ENCODE measurements around the gene MYMX.
"Not testable (repeated sequence)": the region's sequence is repeated elsewhere in the genome, so short reads cannot be mapped to it uniquely, and the experiment has no call there.

The MYMX gene

DNA sequence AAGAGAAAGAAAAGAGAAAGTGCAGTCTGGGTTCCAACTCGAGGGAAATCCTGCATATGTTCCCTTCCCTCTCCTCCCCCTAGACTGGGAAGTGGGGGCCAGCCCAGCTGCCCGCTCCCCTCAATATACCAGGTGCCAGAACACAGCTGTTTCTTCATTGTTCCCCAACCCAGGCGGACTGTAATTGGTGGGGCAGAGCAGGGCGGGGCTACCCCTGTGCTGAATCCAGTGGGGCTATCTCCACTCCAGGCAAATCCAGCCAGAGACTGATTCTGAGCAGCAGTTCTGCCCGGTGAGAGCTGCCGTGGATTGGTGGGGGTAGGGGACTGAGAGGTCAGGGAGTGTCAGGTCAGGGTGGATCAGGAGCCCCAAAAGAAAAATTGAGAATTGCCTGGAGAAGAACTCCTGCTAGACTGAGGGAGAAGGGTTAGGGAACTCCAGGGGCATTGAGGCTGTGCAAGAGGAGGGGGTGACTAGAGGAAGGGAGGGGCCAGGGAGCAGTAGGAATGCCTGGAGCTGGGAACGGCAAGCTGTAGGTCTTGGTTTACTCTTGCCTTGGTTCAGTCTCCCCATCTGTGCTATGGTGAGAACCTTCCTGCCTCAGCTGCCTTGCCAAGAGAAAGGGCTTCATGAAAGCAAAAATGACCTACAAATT, at the start of gene MYMX:
MYMX (plus strand) TSS at position 250 of the 655 bp plus-strand sequence. CDS start 546 bp downstream, outside the sequence.
- DNase-seq: no peak

DNA sequence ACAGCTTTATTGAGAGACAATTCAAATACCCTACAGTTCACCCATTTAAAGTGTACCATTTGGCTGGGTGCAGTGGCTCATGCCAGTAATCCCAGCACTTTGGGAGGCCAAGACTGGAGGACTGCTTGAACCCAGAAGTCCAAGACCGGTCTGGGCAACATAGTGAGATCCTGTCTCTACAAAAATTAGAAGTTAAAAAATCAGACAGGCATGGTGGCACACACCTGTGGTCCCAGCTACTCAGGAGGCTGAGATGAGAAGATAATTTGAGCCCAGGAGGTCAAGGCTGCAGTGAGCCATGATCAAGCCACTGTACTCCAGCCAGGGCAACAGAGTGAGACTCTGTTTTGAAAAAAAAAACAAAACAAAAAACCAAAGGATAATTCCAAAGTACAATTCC, 49.2 kb upstream of the MYMX start:
- no peak for DNase-seq

DNA sequence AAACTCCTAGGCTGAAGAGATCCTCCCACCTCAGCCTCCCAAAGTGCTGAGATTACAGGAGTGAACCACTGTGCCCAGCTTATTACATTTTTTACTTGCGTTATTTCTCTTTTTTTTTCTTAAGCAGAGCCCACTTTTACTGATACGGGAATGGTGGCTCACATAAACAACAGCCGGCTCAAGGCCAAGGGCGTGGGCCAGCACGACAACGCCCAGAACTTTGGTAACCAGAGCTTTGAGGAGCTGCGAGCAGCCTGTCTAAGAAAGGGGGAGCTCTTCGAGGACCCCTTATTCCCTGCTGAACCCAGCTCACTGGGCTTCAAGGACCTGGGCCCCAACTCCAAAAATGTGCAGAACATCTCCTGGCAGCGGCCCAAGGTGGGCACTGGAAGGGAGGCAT, 47.6 kb upstream of the MYMX start:
- no peak for DNase-seq

DNA sequence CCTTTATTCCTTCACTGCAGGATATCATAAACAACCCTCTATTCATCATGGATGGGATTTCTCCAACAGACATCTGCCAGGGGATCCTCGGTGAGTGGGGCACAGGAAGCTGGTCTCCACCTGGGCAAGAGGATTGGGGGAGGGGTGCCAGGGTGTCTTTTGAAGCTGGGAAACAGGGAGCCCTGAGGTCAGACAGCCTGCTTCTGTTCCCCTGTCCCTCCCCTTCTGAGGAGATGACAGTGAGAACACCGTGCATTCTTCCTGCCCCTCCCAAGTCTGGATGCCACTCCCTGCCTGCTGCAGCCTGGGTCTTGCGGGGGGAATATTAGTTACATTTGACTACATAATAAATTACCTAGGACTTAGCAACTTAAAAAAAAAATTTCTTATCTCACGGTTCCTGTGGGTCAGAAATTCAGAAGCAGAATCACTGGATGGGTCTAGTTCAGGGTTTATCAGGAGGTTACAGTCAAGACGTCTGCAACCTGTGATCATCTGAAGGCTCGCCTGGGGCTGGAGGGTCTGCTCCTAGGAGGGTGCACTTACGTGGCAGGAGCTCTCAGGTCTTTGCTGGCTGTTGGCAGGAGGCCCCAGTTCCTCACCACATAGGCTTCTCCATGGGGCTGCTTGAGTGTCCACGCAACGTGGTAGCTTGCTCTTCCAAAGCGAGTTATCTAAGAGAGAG, 46.7 kb upstream of the MYMX start:
- no peak for DNase-seq

DNA sequence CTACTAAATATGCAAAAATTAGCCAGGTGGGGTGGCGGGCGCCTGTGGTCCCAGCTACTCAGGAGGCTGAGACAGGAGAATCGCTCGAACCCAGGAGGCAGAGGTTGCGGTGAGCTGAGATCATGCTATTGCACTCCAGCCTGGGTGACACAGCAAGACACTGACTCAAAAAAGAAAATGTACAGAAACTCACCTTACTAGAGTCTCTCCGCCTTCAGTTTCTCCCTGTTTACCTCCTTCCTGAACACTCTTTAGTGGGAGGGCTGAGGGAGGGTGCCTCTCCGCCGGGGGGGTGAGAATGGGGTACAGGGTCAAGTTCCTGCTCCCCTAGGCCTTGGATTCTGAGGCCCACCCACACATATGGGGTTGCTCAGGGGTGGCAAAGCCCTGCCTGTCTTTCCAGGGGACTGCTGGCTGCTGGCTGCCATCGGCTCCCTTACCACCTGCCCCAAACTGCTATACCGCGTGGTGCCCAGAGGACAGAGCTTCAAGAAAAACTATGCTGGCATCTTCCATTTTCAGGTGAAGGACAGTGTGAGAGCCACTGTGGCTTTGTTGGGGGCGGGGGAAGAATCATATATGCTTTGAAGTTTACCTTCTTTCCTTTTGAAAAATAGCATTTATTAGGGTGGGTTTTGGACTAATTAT, 44.7 kb upstream of the MYMX start:
- no peak for DNase-seq

DNA sequence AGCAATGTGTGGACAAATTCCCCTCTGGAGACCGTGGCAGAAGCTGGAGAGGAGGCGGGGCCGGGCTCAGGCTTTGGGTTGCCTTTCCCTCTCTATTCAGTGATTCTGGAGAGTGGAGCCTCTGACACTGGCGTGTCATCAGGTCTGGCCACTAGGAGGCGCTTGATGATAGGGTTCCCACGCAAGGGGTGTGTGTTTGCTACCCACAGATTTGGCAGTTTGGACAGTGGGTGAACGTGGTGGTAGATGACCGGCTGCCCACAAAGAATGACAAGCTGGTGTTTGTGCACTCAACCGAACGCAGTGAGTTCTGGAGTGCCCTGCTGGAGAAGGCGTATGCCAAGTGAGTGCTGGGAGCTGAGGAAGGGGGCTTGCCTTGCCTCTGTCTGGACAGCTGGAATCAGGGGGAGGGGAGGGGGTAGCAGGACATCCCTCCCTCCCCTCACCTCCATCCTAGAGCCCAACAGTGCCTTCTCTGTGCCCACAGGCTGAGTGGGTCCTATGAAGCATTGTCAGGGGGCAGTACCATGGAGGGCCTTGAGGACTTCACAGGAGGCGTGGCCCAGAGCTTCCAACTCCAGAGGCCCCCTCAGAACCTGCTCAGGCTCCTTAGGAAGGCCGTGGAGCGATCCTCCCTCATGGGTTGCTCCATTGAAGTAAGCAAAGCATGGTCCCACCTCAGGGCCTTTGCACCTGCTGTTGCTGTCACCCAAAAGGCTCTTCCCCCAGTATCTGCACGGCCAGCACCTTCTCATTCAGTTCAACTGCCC, 43.8 kb upstream of the MYMX start:
- DNase-seq: peak; percentile 92

DNA sequence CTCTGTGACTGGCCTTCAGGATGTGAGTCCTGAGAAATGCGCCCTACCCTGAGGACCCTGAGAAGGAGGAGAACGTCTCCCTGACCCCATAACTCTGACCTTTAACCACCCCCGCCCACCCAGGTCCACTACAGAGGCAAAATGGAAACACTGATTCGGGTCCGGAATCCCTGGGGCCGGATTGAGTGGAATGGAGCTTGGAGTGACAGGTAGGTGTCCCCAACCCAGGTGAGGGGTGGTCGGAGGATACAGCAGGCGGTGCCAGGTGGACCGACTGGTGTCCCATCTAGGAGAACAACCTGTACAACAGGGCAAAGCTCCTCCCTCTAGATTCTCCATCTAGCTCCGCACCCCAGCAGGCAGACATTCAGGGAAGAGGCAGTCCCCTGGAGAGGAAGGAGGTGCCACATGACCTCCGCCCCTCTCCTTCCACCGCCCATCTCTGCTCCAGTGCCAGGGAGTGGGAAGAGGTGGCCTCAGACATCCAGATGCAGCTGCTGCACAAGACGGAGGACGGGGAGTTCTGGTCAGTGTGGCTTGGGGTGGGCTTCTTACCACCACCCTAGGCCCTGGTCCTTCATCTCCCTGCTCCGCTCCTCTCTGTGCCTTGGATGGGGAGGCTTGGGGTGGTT, 40.5 kb upstream of the MYMX start:
- DNase-seq: no peak

DNA sequence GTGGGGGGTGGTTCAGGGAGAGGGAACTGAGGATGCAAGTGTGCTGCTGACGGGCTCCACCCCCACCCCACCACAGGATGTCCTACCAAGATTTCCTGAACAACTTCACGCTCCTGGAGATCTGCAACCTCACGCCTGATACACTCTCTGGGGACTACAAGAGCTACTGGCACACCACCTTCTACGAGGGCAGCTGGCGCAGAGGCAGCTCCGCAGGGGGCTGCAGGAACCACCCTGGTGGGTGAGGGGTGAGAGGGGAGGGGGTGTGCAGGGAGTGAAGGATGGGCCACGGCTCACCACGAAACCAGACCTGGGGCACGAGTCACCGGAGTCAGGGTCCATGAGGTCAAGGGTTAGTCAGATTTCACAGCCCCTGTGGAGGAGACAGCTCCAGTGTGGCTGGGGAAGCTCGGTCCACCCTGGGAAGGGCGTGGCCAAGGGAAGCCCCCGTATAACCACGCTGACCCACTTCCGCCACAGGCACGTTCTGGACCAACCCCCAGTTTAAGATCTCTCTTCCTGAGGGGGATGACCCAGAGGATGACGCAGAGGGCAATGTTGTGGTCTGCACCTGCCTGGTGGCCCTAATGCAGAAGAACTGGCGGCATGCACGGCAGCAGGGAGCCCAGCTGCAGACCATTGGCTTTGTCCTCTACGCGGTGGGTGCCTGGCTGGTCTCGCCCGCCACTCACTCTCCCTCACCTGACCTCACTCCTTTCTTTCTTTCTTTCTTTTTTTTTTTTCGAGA, 39.8 kb upstream of the MYMX start:
- DNase-seq: no peak

DNA sequence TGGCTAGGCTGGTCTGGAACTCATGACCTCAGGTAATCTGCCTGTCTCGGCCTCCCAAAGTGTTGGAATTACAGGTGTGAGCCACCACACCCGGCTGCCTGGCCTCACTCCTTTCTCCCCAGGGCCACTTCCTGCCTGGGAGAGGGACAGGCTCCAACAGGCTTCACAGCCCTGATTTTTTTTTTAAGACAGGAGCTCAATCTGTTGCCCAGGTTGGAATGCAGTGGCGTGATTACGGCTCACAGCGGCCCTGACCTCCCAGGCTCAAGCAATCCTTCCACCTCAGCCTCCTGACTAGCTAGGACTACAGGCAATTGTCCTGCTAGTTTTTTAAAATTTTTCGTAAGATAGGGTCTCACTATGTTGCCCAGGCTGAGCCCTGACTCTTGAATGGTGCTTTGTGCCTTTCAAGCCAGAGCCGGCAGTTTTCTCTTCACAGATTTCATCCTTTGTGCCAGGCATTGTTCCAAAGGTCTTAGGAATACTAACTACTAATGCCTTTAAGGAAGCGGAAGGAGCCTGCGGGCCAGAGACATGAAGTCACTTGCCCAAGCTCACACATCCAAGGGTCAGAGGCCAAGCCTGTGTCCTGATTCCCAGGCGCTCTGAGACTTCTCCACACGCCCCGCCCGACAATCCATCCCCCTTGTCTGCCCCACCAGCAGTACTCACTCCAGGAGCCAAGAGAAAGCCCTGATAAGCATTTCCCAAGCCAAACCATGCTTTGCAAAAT, 38.9 kb upstream of the MYMX start:
- DNase-seq: no peak

DNA sequence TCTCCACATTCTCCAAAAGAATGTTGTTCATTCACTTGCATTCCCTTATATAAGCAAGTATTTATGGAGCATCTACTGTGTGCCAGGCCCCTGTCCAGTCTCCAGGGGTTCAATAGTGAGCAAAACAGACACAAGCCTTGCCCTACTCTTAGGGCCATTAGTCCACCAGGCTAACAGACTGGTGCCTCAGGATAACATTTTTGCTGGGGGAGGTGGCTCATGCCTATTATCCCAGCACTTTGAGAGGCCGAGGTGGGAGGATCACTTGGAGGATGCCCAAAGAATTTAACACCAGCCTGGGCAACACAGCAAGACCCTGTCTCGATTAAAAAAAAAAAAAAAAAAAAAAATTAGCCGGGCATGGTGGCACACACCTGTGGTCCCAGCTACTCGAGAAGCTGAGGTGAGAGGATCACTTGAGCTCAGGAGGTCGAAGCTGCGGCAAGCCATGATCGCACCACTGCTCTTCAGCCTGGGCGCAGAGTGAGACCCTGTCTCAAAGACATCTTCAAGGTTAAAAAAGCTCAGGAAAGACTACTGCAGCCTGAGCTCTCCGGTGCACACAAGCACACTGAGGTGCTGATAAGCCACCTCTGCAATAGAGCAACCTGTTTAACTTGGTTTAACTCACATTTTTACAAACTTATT, 38.2 kb upstream of the MYMX start:
- no peak for DNase-seq

DNA sequence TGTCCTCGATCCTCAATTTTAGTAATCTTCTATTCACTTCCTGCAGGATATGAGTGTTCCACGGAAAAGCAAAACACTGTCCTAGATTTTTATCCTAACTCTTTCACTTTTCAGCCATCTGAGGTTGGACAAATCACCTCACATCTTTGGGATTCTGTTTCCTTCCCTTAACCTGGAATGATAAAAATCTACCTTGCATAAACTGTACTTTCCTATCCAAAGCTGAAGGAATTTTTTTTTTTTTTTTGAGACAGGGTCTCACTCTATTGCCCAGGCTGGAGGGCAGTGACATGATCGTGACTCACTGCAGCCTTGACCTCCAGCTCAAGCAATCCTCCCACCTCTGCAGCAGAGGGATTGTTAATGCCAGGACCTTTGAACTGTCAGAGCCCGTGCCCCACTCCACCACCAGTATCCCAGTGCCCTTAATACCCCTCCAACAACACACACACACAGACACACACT, 37.6 kb upstream of the MYMX start:
- no peak for DNase-seq

DNA sequence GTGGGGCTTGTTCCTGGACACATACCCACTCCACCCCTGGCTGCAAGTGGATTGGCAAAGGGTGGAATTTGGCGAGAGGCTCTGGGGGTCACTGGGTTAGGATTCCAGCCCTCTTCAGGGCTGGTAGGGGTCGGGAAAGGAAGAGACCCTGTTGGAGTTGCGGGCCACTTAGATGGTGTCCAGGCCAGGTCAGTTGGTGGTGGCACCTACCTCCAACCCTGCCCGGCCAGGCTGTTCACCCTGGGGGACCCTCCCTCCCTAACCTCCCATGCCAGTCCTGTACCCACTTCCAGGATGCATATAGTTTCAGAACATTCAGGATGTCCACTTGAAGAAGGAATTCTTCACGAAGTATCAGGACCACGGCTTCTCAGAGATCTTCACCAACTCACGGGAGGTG, 37.1 kb upstream of the MYMX start:
- no peak for DNase-seq

DNA sequence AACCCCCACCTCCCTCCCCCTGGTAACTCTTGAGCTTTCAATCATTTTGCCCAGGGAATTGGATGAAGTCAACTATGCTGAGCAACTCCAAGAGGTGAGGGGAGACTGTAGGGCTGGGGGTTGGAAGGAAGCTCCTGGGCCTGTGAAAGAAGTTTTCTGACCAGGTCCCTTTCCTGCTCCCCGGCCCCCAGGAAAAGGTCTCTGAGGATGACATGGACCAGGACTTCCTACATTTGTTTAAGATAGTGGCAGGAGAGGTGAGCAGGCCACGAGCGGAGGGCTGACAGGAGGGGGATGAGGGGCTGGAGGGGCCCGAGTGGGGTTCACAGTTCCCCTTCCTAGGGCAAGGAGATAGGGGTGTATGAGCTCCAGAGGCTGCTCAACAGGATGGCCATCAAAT, 36.3 kb upstream of the MYMX start:
- DNase-seq: no peak

DNA sequence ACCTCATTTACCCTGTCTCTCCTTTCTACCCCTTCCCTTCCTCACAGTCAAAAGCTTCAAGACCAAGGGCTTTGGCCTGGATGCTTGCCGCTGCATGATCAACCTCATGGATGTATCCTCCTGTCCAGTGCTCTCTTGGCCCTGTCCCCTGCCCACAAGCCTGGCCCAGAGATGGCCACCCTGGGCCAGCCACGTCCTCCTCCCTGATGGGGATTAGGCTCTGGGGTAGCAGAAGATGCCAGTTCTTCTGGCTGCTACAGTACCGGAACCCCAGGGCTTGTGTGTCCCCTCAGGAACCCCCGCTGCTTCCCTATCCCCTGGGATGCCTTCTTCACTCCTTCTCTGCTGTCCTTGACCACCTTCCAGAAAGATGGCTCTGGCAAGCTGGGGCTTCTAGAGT, 35.8 kb upstream of the MYMX start:
- no peak for DNase-seq

DNA sequence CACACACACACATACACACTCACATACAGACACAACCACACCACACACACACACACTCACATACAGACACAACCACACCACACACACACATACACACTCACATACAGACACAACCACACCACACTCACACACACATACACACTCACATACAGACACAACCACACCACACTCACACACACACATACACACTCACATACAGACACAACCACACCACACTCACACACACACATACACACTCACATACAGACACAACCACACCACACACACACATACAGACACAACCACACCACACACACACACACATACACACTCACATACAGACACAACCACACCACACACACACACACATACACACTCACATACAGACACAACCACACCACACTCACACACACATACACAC, 34.9 kb upstream of the MYMX start:
- not testable (repeated sequence) for DNase-seq

DNA sequence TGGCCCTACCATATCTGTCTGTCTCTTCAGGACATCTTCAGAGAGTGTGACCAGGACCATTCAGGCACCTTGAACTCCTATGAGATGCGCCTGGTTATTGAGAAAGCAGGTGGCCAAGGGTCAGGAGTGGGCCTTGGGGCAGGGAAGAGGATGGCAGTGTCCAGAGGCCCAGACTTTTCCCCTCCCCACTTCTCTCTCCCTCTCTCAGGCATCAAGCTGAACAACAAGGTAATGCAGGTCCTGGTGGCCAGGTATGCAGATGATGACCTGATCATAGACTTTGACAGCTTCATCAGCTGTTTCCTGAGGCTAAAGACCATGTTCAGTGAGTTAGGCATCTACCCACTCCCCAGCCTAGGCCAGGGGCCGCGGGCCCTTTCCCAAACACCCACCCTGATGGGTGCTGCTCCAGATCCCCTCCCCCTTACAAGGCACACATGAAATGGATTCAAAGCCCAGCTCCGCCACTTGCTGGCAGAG, 33.8 kb upstream of the MYMX start:
- DNase-seq: no peak

DNA sequence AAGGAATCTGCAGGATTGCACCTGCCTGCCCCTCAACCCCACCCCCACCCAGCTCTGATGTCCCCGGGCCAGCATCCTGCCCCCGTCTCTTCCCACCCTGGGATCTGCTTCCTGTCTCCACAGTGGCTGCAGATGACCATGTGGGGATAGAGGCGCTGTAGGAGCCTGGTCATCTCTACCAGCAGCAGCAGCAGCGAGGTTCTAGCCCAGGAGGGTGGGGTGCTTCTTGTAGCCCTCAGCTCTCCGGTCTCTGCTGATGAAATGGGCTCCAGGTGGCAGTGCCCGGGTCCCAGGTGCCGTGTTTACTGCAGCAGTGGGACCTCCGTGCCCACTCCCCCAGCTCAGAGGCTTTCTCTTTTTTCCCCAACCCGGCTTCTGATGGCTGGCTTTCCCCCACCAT, 32.9 kb upstream of the MYMX start:
- no peak for DNase-seq

DNA sequence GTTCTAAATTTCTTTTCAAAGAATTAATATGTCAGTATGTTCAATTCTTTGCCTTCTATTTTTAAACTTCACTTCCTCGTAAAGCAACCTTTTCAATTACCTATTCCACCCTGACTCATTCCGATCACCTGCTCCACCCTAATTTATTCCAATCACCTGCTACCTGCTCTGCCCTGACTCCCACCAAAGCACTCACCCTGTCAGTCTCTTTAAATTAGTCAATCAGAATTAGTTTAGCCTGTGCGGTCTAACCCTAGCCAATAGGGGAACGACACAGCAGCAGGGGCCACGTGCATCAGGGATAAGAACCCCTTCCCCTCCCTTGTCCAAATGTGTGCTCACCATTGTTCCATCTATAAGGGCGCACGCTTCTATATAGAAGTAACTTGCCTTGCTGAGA, 31.4 kb upstream of the MYMX start:
- DNase-seq: not testable (repeated sequence)

DNA sequence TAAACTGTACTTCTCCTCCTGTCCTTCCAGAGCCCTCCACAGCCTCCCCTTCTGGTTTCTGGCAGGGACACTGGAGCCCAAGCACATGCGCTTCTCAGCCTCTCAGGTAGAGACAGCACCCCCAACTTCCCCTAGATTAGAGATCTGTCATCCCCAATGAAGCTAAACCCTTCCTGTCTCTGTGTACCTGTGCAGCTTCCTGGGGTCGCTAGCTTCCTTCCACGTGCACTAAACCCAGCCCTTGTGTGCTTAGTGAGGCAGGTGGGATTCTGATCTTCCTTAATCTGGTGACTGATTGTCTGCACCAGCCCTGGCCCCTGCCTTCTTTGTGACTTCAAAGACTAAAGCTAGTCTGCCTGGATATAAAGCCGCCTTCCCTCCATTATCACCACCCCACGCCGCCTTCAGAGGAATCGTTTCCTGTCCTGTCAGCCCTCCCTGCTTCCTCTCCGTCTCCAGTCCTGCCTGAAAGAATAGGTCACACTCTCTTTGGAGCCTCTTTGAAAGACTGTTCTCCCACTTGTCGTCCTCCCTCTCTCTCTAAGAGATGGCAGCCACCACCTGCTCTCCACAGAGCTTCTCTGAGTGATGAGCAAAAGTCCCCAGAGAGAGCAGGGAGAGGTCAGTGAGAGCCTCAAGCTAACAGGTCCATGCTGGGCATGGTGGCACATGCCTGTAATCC, 30.6 kb upstream of the MYMX start:
- no peak for DNase-seq

DNA sequence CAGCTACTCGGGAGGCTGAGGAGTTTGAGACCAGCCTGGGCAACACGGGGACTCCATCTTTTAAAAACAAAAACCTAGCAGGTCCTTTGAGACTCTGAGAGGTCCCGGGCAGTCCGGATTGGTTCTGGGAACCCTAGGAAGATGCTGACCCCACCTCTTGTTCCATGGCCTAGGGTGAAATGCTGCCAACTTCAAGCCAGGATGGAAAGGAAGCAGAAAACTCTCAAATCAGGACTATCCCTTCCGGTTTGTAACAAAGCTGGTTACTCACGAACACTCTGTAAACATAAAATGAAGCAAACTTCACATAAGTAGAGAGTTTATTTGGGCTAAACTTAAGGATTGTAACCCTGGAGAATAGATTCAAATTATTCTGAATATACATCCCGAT, 30.1 kb upstream of the MYMX start:
- DNase-seq: no peak

Data from activated effector memory CD4-positive, alpha-beta T cell treated with anti-CD3 and anti-CD28 coated beads, Interleukin-2, amount 50 U/mL, for 16 hours (primary cell).